GM21423 (cell line): ENCODE results near the gene MYO7B.
"Not testable (repeated sequence)": the region's sequence is repeated elsewhere in the genome, so short reads cannot be mapped to it uniquely, and the experiment has no call there.

ENCODE experiments used
- ATAC-seq: cut with Tn5 transposase; IDR thresholded peaks from one replicate; pipeline ENCODE4 v1.9.1; 2021; ENCODE audit warnings: mild to moderate bottlenecking, moderate library complexity; ENCODE audit not compliant: unreplicated experiment

MYO7B gene

DNA sequence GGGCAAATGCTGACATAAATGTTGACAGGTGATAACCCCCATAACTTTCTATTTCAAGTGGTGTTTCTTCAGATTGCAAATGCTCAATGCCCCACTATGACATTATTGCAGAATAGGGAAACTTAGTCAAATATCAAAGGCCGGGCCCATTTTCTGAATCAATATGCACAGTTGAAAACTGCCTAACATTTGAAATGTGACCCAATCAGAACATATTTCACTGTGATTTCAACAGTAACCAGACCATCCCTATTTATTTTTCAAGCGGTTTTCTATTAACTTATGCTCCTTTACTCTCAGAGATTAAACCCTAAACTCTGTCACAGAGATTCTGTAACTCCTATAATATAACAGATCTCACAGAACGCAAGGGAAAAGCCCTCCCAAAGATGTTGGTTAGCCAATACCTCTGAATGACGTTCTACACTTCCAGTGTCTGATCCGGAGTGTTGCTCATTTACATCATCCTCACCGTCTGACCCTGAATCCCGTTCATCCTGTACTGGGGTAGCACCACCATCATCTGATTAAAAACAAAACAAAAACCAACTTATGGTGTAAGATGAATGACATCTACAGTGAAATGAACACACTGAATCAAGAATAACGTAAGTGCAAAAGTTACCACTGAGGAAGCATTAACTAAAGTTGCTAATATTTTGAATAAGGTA, 12.1 kb upstream of the MYO7B start:
- ATAC-seq = no peak

DNA sequence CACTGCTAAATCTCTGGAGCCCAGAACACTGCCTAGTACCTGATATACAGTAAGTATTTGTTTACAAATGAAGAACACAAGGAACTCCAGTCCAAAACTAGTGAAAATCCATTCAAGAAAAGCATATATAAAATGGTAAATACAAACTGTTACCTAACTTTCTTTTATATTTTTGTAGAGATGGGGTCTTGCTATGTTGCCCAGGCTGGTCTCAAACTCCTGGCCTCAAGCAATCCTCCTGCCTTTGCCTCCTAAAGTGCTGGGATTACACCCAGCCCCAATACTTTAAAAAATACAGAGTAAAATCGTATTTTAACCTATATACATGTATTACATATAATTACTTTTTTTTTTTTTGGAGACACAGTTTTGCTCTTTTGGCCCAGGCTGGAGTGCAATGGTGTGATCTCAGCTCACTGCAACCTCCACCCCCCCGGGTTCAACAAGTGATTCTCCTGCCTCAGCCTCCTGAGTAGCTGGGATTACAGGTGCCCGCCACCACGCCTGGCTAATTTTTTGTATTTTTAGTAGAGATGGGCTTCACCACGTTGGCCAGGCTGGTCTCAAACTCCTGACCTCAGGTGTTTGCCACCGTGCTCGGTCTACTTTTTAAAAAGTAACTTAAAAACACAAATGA, 11.2 kb upstream of the MYO7B start:
- not testable (repeated sequence) for ATAC-seq

DNA sequence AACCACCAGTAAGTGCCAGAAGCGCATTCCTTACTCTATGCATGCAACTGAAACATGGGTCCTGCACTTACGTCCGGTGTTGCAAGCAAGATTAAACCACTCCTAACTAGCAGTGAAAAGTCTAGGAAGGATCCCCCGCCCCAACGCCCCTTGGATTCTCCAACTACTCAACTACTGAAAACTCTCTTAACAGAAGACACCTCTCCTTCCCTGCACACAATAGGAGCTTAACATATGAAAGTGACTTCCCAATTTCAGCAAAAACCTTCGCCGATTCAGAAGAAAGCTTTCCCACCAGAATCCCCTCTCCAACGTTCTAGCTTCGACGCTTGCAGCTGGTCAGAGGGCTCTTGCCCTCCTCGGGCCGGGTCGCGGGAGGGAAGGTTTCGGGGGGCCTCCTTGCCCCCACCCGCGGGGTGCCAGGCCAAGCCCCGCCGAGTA, 9.8 kb upstream of the MYO7B start:
- no peak for ATAC-seq

DNA sequence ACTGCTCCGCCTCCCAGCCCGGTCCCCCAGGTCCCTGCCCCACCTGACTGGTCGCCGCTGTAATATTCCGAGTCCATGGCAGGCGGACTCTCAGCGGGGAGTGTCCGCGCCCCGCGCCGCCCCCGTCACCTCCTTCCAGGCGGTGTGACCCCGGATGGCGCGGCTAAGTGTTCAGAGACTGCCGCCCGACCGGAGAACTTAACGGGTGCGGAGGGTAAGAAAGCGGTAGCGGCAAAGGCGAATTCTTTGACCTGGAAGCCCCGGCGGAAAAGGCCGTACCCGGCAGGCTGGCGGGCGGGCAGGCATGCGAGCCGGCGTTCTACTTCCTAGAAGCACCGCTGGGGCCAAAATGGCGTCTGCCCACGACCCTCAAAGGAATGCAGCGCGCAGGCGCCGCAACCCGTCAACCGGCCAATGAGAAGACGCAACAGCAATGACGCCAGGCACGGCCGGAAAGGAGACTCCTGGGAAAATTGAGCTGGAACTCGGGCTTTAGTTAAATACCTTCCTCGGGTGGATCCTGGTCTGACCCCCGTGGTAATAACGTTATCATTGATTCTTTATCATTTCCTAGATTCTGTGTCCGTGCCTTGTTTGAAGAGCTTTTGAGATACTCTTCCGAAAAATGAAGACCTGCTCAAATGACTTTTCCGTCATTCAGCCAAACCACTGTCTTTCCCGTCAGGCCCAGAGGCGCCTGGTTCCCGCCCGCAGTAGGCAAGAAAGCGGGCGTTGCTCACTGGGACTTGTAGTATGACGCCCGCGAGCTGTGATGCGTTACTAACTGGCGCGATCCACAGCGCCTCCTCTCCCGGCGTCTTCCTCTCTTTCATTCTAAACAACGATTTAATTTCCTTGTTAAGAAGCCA, 9.1 kb upstream of the MYO7B start, which contains the start of gene IWS1:
TSS of gene IWS1 (minus strand) at position 358 of the 869 bp plus-strand sequence. CDS start at position 77, 281 bp downstream.
- peak; percentile 83 for ATAC-seq

DNA sequence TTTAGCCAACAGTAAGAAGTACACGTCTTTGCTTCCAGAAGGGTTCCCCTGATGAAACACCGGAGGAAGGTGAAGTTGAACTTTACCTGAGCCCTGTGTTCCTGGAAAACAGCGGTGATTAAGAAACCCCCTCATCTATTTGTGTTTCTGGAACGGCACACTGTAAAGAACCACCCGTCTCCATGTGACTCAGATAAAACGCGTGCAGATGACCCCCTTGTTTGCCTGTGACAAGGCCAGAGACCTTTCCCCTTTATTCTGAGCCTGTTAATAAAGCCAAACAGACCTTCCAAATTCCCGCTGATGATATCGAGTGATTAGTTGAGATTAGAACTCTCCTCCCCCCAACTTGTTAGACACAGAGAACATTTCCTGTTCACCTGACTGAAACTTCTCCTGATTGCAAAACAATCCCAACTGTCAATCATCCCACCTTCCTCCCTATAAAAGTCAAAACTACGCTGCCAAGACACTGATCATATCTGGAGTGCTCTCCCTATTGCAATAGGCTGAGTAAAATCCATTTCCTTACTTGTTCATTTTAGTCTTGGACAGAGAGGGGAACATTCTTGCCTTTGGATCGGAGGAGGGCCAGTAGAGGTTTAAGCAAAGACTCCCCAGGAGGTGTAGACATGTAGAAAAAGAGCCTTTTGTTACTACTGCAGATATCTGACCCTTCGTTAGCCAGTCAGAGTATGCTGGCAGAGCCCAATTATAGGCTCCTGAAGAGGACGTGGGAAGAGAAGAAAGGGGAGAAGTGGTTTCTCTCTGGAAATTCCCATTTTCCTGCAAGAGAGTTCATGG, 8.3 kb upstream of the MYO7B start:
- peak; percentile 7 for ATAC-seq

DNA sequence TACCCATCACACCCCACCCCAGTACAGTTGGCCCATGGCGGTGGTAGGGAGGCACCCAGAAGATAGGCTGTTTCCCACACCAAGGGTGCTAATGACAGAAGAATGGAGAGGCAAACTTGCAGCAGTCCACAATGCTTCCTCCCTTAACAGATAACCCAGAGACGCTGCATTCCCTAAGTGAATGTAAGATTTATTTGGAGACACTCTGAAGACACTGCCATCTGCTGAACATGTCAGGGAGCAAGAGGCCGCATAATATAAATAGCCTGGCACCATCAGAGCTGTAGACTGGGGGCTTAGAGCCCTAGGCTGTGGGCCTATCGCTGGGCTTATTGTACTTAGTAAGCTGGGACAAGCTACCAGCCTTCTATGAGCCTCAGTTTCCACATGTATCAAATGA, 7.0 kb upstream of the MYO7B start:
- ATAC-seq = no peak

DNA sequence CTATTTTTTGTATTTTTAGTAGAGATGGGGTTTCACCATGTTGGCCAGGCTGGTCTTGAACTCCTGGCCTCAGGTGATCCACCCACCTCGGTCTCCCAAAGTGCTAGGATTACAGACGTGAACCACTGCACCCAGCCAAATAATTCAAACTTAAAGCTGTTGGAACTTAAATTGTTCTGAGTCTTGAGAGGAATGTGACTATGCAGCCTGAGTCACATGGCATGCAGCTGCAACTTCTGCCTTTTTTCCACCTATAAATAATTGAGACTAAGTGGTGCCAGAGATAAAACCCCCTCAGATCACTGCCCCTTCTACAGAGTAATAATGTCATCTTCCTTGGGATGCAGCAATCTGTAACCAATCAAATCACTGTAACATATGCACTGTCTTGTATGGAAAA, 6.1 kb upstream of the MYO7B start:
- ATAC-seq = not testable (repeated sequence)

DNA sequence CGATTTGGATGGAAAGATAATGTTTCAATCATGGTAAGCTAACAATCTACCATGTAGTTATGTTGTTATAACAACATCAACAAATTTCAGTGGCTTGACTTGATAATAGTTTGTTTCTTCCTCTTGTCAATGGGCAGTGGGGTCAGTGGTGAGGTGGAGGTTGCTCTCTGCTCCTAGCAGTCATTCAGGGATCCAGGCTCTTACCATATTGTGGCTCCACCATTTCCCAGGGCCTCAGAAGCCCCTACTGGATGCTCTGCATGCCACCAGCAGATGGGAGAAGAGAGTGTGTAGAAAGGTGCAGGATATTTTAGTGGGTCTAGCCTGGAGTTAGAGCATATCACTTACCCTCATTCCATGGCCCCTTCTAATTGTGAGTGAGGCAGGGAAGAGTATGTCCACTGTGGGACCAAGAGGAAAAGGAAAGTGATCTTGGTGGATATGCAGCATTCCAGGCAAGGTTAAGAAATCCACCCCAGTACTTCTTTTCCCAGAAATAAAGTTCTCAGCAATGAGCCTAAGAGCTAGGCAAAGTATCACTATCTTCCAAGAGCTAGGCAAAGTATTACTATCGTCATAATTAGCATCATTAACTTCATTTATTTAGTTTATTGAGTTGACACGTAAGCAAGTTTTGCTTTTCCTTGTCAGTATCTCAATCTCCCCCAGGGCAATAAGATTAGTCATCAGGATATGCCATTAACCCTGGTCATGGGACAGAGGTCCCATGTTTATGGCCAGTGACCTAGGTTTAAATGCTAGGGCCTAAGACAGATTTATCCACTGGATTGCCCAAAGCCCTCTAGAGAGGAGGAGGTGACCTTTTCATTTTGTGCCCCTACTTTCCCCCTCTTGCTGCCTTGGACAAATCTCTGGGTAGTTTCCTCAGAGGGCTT, 5.0 kb upstream of the MYO7B start:
- no peak for ATAC-seq

DNA sequence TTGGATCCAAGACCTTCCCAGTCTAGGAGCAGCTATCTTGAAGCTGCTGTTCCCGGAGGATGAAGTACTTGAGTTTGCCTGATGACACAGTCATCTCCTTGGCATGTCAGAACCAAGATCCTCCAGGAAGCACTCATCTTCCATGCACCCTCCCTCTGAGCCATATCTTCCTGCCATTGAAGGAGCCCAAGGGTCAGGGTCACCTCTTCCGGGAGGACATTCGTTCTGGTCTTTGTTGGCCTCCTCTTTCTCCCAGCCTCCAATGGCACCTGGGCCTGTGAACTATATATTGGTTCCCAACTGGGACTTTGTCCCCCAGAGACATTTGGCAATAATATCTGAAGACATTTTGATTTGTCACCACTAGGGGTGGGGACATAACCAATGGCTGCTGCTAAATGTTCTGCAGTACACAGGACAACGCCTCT, 4.2 kb upstream of the MYO7B start:
- ATAC-seq = no peak

DNA sequence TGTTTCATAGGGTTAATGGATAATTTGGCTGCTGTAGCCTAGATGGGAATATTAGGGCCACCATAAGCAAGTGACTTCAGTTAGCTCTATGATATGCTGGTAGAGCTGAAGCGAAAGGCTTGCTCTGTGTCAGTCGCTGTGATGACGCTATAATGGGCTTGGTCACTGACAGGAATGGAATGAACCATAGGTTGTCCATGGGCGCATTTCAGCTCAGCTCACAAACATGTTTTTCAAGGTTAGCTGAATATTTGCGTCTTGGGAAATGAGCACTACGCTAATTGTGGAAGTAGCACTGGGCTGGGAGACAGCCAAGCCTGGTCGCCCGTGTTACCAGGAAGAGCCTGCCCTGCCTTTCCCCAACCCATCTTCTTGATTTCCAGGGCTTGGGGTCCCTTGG, 3.2 kb upstream of the MYO7B start:
- no peak for ATAC-seq

DNA sequence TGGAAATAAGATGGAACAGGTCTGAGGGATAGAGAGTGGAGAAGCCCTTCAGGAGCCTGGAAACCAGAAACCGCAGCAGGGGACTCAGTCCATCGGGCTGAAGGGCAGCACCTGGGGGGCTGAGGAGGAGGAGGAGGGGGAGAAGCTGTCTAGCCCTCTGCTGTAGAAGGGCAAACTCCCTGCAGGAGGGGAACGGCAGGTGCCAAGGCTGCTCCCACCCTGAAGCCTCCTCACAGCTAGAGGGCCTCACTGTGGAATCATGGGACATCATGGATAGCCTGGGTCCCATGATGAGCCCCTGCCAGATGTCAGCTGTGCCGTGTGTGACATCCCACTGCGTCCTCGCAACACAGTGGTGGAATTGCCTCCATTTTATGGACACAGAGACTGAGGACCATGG, 435 bp downstream of the MYO7B start:
- no peak for ATAC-seq

DNA sequence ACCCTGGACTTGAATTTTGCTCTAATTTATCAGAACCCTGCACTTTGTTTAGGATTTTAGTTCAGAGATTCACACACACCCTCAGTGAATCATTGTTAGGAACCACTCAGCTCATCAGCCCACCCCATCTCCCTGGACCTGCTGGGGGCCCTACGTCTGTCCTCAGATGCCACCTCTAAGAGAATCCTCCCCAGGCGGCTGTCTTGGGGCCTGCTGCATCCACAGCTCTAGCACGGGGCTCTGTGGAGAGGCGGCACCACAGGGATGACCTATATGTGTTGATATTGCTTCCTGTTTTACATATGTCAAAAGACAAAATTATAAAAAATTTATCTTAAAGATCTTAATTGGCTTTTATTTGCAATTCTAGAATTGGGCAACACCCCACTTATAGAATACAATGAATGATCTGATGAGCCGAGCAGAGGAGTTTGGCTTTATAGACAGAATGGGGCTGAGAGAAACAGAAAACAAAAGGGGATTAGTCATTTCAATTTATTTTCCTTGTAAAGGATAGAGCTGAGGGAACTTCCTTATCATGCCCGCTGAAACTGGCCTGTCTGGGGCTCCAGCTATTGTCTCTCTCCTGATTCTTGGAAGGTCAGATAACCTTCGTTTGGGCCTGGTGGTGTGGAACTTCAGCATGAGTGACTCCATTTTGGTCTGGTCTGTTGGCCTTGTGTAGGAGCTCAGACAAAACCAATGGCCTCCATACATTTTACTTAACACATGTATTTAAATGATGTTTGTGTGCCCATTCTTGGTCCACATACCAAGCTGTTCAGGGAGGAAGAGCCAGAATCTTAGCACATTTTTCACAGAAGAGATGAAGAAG, 1.4 kb downstream of the MYO7B start:
- no peak for ATAC-seq

DNA sequence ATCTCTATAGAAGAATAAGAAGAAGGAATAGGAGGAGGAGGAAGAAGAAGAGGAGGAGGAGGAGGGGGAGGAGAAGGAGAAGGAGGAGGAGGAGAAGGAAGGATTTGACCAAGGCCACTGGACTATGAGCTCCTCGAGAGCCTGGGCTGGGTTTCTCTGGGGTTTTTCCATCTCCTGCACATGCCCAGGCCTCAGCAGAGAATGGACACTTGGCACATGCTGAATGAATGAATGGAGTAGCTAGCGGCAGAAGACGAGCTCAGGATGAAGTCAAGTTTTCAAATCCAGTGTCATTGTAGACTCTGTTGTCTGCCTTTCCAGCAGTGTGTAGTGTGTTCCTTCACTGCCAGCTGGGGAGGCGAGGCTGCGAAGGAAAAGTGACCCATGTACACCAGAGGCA, 2.2 kb downstream of the MYO7B start:
- ATAC-seq = no peak

DNA sequence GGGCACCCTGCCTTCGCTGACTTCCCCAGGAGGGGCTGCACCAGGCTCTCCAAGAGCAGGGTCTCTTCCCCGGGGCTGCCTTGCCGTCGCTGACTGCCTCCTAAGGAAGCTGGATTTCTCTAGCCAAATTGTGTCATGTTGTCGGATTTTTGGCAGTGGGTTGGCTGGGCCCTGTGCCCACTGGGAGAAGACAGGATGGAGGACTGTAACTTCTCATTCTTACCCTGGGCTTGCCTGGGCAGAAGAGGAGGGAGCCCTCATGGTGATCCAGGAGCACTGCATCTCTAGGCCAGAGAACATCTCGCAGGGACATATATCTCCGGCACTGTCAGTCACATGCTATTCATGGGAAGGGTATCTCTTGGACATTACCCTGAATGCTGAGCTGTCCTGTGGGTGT, 6.3 kb downstream of the MYO7B start:
- ATAC-seq = no peak

DNA sequence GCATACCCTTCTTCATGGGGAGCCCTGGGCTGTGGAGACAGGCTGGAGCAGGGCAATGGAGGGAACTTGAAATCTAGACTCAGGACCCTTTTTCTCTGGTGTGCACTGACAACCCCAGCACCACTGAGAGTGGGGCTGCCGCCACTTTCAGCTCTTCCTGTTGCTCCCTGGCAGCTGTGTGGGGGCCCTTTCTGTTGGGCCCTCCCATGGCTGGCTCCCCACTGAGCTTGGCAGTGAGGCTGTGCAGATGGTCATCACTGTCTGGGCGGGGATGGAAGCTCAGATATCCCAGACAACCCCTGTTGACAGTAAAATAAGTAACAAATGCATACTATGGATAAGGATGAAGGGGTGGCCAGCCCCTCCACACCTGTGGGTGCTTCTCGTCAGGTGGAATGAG, 6.7 kb downstream of the MYO7B start:
- no peak for ATAC-seq

DNA sequence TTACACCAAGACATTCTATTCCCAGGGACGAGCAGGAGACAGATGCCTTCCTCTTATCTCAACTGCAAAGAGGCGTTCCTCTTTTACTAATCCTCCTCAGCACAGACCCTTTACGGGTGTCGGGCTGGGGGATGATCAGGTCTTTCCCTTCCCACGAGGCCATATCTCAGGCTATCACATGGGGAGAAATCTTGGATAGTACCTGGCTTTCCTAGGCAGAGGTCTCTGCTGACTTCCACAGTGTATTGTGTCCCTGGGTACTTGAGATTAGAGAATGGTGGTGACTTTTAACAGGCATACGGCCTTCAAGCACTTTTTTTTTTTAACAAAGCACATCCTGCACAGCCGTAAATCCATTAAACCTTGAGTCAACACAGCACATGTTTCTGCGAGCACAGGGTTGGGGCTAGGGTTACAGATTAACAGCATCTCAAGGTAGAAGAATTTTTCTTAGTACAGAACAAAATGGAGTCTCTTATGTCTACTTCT, 7.6 kb downstream of the MYO7B start:
- not testable (repeated sequence) for ATAC-seq

DNA sequence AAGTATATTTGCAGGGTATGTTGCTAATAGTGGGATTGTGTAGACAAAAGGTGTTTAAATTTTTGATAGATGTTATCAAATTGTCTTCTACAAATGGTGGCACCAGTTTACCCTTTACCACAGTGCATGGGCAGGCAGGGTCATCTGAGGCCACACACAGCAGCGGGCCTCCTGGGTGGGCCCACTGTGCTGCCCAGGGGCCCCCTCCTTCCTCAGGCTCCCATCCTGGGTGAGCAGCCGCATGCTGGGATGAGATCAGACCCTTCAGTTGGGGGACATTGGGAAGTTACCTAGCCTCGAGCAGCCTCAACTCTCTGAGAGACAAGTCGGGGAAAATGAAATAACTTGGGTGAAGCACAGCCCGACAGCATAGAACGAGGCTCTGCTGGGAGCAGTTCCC, 9.7 kb downstream of the MYO7B start:
- ATAC-seq = no peak

DNA sequence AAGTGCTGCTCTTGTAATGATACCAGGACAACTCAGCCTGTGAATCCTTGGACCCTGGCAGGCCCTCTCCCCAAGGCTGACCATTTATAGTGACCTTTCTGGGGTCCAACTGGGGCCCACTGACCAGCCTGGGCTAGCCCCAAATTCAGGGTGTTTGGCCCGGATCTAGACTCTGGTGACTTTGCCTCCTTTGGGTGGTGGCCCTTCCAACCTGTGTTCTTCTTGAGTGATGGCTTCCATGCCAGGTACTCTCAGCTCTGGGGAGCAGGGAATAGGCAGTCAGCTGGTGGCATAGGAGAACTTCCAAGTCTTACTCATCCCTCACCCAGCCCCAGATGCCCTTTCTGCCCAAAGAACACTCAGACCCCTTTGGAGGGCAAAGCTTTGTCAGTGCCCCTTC, 10.3 kb downstream of the MYO7B start:
- ATAC-seq = no peak

DNA sequence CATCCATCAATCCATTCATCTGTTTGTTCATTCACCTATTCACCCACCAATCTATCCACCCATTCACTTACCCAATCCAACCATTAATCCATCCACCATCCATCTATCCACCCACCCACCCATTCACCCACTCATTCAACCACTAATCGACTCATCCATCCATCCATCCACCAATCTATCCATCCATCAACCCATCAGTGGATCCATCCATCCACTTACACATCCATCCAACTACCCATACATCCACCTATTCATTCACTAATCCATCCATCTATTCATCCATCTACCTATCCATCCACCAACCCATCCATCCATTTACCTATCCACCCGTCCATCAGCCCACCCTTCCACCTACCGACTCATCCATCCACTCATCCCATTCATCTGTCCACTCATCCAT, 11.3 kb downstream of the MYO7B start:
- ATAC-seq = no peak
